ENCODE results near the gene KRTAP5-1.
A peak's percentile ranks its signal among the peaks of the same experiment; 100 is the strongest.

KRTAP5-1 gene

DNA sequence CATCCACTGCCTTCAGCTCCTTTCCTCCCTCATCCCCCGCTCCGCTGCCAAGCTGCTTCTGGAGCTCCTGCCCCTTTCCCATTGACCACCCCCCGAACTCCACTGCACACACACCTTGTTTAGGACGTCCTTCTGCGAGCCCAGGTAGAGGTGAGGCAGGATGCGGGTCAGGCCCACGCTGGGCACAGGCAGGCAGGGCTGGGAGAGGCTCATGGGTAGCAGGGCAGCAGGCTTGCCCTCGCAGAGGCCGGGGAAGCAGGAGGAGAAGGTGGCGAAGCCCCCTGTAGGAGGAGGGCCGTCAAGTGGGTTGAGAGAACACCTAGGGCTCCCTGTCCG lies 26.3 kb downstream of the KRTAP5-1 start:
- DNase-seq = no peak

DNA sequence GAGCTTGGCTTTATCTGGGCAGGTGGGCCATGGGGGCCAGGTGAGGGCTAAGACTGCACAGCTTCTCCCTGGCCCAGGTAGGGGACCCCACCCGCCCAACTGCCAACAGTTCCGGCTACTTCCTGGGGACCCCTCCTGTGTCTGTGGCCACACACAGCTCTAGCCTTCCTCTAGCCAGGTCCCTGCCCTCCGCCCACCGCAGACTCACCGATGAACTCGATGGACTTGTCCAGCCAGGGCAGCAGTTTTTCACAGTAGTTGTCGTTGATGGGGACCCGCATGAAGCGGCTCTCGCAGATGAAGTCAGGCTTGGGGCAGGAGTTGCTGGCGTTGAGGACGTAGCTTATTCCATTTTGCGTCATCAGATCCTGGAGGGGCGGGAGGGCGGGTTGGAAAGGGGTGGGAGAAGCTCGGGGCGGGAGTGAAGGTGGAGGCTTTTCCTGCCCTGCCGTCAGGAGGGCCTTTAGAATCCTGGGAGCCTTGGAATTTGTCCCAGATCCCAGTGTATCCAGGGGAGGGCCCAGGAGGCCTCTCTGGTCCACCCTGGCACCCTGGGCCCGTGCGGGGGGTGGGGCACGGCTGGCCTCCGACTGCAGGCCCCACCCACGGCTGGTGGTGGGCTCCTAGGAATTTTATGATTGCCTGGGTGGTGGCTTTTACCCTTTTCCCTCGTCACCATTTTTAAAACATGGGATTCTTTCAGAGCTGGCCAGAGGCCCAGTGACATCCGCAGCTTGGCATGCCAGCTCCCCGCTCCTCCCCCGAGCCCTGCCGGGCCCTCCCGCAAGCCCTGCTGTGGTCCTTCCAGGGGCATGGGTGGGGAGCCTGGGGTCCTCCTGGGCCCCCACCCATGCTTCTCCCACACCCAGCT lies 26.9 kb downstream of the KRTAP5-1 start:
- DNase-seq = no peak

DNA sequence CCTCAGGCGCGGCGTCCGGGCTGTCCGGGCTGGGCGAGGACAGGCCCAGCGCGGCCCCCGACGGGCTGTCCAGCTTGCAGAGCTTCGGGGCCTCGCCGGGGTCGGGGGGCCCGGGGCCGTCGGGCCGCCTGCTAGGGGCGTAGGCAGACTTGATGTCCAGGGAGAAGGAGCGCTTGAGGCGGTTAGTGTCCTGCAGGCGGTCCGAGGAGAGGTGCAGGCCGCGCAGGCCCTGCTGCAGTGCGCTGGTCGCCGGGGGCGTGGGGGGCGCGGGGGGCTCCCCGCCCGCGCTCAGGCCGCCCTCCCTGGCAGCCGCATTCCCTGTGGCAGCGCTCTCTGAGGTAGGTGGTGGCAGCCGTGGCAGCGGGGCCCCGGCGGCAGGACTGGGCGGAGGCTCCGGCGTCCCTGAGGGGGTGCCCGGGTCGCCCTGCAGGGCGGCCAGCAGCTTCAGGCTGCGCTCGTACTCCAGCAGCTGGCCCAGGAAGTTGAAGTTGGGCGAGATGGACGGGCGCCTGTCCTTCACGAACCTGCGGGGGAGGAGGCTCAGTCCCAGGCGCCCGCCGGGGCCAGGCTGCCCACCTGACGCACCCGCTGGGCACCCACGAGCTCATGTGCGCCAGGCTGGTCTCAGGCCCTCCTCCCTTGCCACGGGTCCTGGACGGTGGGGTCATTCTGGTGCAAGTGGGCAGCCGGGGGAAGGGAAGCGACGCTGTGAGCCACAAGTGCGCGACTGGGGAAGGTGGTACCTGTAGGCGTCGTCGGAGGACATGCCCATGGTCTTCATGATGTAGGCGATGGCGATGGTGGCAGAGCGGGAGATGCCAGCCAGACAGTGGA lies 27.8 kb downstream of the KRTAP5-1 start:
- DNase-seq = no peak

DNA sequence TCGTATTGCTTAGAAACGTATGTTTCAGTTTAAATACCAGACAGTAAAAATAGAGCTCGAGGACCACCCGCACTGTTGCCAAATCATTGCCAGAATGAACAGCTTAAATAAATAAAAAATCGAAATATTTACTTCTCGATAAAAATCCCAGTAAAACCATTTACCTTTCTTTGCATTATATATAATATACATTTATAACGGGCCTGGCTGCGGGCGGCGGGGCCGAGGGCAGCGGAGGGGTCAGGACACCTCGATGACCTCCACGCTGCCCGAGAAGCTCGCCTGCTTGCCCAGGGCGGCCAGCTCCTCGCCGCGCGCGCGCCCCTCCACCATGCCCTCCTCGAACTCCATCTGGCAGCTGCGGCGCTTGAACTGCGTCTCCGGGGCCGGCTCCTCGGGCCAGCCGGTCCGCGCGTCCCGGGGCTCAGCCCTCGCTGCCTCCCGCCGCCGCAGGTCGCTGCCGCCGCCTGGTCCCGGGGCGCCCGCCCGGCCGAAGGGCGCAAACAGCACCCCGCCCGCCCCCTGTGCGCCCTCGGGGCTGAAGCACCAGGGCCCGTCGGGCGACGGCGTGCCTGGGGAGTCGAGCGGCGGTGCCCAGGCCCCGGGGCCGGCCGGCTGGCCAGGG lies 28.7 kb downstream of the KRTAP5-1 start:
- DNase-seq = no peak

DNA sequence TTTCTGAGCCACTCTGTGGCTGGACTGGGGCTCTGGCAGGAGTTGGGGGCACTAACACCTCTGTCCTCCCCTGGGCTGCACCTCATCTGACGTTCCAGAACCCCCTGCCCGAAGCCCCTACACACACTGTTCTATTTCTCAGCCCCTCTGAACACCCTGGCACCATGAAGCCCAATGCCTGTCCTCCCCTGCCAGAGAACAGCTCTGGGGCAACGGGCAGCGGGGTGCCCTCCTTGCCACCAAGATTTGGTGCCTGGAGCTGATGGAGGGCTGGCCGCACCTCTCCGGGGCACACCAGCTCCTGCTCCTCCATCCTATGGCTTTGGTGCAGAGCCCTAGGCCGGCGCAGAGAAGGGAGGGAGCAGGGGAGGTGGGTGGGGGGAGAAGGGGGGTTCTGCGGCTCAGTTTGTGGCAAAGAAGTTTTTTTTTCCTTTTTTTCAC lies 29.4 kb downstream of the KRTAP5-1 start:
- no peak for DNase-seq

DNA sequence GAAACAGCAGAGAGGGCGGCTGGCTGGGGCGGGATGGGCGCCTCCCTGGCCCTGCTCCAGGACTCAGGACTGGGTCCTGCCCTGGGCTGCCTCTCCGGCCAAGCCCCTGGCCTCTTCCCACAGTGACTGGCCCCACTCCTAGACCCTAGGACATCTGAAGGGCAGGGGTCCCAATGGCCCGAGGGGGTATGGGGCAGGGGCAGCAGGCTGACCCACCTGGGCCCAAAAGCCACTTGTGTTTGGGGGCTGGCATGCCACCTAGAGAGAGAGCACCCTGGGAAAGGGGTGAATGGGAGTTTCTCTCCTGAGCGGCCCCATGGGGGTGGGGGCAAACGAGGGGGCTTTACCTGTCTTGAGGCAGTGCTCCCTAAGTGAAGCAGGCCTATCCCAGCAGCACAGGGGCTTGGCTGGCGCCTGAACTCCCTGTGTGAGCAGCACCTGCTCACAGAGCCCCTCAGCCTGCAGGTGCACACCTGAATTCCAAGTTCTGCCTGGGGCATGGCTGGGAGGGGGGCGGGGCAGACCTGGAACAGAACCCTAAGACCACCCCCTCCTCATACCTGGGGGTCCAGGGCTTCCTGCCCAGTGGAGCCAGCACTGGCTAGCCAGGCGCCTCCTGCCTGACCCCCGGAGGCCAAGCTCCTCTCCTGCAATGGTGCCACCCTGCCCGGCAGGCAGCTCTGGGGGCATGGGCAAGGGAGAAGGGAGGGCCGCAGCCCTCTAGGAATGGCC lies 29.9 kb downstream of the KRTAP5-1 start:
- DNase-seq = no peak

DNA sequence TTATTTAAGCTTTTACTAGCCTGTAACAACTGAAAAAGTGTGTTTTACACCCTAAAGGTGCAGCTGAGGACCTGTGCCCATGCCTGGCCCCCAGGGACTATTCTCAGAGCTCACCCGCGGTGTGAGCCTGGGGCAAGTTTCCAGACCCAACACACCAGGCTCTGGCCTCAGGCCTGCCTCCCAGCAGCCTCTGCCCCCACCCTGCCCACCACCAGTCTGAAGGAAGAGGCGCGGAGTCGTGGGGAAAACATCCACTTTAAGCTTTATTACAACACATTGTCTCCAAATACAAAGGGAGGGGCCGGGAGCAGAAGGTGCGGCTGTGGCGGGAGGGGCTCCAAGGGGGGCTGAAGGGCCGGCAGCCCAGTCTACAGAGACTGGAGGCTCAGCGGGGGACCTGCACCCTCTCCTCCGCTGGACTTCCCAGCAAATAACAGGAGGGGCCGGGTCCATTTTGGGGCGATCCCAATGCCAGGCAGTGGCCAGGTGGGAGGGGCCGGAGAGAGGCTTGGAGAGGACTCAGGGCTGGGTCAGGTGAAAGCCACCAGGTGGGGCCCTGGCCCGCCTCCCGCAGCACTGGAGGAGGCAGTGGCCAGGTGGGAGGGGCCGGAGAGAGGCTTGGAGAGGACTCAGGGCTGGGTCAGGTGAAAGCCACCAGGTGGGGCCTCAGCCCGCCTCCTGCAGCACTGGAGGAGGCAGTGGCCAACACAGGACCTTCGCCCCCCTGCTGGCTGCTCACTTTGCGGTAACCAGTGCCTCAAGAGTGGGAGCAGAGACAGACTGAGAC lies 31.1 kb downstream of the KRTAP5-1 start:
- no peak for DNase-seq

DNA sequence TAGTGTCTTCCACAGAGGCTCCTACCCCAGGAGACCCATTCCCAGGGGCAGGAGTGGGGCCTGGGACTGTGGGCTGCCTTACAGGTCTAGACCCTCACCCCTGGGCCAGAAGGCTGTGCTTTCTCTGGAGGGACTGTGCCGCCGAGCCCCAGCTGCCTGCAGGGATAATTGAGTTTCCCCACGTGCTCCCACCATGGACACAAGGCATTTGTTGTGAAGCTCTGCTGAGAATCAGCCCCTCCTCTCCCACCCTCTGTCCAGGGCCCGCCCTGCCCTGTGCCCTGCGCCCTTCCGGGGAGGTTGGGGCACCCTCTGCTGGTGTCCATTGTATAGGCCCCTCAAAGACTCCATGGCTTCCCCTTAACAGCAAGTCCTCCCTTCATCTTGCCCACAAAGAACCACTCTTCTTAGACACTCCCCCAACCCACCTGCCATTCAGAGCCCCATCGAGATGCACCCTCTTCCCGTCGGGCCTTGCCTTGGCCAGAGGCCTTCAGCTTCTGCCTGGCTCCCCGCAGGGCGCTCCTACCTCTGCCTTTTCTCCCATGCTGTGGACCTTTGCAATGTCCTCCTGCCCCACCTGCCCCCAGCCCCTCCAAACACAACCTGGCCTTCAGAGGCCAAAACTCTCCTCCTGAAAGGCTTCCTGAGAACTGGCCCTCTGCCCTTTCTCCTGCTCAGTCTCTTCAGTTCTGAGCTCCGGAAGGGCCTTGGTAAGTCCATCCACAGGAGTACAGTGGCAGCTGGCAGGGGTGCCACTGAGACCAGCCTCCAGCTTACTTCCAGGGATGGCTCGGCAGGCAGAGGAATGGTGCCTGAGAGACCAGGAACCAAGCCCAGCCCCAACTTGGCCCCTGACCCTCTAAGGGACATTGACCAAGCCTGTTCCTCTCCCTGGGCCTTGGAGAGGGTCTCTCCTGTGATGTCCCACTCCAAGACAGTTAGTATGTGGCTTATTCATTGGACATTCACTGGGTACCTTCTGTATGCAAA lies 35.4 kb downstream of the KRTAP5-1 start:
- DNase-seq = no peak

DNA sequence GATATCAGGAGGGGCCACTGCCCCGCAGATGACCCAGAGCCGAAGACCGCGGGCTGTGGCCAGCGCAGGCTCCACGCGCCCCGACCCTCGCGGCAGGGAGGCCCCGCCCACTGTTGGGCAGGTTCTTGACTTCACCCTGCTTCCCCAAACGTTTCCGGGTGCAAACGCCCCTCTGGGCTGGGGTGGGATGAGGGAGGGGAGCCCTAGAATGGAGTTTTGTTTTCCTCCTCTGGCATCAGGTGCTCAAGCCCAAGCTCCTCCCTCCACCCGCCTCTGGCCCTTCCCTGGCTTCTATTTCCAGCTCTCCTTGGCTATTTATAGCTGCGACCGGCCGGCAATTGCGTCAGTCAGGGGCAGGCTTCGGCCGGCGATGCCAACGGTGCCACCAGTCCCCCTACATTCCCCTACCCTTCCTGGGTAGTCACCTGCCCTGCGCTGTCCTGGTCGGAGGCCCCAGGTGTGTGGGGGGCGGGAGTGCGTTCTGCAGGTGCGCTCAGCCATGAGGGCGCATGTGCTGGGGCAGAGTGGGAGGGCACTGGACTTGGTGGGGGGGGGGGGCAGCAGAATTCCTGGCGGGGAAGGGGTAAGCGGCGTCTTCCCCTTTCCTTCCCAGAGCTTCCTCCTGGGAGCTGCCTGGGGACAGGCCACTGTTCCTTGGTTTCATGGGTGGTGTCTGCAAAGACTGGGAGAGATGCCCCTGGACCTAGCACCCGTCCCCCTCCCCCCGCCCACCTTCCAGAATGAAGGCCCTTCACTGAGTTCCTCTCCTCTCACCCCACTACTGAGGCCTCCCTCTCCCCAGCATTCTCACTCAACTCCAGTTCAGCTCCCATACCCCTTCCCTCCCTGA lies 36.6 kb downstream of the KRTAP5-1 start:
- peak; percentile 67 for DNase-seq

DNA sequence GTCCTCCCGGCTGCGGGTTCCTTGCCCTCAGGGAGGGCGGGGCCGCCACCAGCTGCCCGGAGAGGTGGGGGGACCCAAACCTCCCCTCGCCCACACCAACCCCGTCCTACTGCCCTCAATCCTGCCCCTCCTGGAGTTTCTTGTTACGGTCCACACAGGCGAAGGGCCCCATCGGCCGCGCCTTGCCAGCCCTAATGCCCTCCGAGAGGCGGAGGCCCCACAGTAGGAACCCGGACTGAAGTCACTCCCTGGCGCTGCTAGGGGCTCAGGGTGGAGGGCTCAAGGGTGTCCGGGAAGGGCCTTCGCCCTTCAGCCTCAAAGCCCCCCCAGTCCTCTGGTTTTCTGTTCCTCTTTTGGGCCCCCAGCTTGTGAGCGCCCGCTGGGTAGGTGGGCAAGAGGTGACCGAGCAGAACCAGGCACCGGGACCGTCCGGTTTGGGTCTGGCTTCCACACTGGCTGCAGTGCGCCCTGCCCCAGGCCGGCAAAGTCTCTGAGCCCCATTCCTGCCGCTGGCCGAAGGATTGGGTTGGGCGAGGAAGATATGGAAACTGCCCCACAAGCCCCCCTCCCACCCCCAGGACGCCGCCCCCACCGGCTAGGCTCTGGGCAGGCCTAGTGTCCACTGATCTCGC lies 37.5 kb downstream of the KRTAP5-1 start:
- DNase-seq = no peak

DNA sequence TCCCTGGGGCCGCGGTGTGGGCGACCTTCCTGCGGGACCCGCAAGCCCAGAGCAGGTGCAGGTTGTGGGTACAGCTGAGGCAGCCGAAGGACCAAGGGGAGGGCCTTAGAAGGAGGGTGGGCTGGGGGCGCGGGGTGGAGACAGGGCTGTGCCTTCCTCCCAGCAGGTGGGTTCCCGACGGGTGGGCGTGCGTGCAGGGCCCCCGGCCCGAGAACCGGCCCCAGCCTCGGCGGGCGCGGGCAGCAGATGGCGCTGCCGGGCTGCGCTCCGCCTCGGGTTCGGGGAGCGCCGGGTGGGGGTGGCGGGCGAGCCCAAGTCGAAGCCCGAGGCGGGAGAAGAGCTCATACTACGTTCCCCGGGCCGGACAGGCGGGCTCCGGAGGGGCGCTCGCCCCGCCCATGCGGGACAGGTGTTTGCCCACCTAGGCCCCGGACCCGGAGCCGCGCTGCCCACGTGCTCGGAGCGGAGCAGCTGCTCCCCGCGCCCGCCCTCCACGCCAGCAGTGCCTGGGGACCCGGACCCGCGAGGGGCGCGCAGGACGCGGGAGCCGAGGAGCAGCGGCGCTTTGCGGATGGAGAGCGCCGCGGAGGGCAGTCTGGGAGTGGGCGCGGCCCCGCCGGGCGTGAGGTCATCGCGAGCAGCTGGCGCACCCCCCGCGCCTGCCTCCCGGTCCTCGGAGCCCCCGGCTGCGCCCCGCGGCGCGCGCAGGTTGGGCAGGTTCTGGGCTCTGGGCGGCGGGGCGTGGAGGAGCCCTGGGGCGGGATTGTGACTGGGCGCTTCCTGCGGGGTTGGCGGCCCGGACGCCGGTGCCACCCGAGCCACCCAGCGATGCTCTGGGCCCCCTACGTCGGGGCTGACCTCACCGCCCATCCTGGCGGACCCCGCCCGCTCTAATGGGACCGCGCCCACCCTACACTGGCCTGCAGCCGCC lies 38.3 kb downstream of the KRTAP5-1 start:
- DNase-seq = no peak

DNA sequence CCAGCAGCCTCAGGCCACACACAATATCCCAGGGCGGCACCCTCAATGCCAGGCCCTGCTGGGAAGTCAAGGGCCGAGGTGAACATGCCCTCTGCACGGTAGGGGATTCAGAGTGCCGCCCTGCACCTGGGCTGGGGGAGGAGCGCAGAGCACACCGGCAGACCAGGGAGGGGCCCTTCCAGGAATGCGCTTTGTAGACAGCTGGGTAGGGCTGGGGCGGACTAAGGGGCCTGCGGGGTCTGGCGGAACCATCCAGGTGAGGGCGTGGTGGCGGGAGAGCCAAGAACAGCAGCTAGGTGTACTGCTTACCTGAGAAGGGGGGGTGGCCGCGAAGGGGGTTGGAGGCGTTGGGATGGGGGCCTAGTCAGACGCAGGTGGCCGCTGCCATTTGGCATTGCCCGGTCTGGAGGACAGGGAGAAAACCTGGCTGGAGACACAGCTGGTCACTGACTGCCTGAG lies 39.0 kb downstream of the KRTAP5-1 start:
- DNase-seq = no peak

DNA sequence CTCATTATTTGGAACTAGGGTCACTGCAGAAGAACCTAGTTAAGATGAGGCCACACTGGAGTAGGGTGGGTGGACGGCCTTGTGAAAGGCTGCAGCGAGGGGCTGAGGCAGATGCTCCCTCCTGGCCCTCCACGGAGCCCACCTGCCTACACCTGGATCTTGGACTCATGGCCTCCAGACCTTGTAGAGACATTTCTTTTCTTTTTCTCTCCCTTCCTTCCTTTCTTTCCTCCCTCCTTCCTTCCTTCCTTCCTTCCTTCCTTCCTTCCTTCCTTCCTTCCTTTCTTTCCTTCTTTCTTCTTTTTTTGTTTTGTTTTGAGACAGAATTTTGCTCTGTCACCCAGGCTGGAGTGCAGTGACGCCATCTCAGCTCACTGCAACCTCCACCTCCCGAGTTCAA lies 39.7 kb downstream of the KRTAP5-1 start:
- DNase-seq = no peak

DNA sequence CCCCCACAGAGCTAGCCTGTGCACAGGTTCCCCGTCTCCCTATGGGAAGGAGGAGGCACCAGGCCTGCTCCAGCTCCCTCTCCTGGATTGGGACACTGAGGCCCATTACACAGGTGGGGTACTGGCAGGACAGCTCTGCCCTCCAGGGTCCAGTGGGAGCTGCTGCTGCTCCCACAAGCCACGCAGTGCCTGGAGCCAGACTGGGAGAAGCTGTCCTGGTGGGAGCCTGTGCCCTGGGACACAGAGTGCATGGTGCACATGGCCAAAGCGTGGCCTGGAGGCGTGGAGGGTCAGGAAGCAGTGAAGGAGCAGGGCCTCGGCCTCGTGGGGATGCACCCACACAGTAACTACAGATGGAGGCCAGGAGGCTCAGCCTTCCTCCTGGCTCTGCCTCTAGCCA lies 40.5 kb downstream of the KRTAP5-1 start:
- no peak for DNase-seq

DNA sequence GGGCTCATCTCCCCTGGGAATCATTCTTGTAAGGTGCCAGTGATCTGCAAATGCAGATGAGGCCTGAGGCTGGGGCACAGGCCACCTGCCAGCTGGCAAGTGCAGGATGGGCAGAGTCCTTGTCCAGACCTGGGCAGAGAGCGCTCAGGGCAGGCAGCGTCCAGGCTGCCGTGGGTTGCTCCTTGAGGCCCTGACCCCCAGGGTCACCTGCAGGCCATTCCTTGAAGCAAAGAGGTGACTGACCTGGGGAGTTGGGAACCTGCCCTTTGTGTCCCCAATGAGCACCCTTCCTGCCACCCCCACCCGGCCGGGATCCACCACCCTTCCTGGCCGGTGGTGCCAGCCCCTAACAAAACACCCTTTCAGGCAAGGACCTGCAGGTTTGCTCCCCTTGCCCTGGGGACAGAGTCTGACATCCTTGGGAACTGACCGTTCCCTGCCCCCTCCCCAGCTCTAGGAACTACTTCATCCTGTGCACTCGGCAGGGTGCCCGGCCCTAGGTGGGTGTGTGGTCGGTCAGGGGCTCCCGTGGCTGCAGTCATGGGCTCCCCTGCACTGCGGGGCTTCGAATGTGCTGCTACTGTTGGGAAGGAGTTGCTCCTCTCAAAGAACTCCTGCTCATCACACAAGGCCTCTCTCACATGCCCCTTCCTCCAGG lies 41.3 kb downstream of the KRTAP5-1 start:
- no peak for DNase-seq

DNA sequence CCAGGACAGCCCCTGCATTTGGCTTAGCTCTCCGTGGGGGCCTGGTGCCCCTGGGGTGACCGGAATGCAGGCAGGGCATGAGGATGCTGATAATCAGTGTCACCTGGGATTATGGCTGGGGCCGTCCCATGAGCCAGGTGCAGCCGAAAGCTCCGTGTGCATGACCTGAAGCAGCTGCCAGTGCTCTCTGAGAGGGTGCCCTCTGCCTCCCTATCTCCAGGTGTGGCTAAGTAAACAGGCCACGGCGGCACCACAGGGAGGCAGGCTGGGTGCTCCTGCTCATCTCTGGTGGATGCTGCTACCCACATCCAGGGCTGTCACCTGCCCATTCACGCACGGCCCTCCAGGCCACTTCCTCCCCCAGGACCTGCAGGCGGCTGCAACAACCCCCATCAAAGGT lies 42.8 kb downstream of the KRTAP5-1 start:
- DNase-seq = no peak

DNA sequence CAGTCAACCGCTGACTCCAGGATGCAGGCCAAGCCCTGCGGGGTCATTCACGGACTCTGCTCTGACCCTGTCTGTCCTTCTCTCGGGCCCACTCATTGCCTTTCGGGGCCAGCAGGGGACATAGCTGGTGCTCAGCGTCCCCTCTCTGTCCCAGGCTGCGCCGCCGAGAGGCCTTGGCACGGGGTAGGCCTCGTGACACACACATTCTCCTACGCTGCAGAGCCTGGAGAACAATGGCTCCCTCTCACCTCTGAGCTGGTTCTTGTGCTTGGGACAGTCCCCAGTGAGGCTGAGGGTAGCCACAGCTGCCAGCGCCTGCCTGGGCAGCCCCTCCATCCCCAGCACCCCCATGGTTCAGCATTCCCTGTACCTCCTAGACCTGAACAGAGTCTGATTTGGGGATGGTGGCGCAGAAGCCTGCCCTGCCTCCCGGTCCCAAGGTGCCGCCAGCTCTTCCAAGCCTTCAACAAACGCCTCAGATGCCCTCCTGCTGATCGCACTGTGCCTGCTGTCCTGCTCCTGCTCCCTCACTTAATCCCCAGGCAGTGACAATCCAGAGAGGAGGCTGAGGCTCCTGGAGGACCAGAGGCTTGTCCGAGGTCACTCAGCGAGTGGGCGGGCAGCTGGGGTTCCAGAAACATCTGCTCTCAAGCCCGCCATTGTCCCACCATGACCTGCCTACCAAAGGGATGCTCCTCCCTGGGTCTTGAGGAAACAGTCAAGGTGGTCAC lies 43.4 kb downstream of the KRTAP5-1 start:
- DNase-seq = no peak

Data from MV-4-11 (cell line).